Stimulated activated naive CD4-positive, alpha-beta T cell treated with Interleukin-2 at 50 U/mL for 16 hours (primary cell): Measurements from ENCODE around the gene CFAP58.

Experiments
- DNase-seq: peaks from one replicate; lab custom pipeline; 2025; lab: John Stamatoyannopoulos, UW

Gene CFAP58

GRCh38 chr10:104374591-104374990, 21.0 kb downstream of the CFAP58 start:
- DNase-seq, result no peak

GRCh38 chr10:104376784-104377300, 23.2 kb downstream of the CFAP58 start:
- DNase-seq, result no peak

GRCh38 chr10:104380336-104380735, 26.7 kb downstream of the CFAP58 start:
- no peak for DNase-seq

GRCh38 chr10:104387130-104387888, 33.7 kb downstream of the CFAP58 start:
- no peak for DNase-seq

- DNase-seq, result no peak
Observed at GRCh38 chr10:104388830-104389229, 35.2 kb downstream of the CFAP58 start.

GRCh38 chr10:104391150-104391968, 37.7 kb downstream of the CFAP58 start:
- DNase-seq, result no peak

- no peak for DNase-seq
Observed at GRCh38 chr10:104391969-104392296, 38.3 kb downstream of the CFAP58 start.

- no peak for DNase-seq
Observed at GRCh38 chr10:104393387-104393786, 39.8 kb downstream of the CFAP58 start.

GRCh38 chr10:104396581-104396980, 42.9 kb downstream of the CFAP58 start:
- no peak for DNase-seq

- DNase-seq, result no peak
Observed at GRCh38 chr10:104403636-104404035, 50.0 kb downstream of the CFAP58 start.

- DNase-seq, result no peak
Observed at GRCh38 chr10:104406715-104407650, 53.4 kb downstream of the CFAP58 start.

- no peak for DNase-seq
Observed at GRCh38 chr10:104413528-104413927, 59.9 kb downstream of the CFAP58 start.

GRCh38 chr10:104415526-104416165, 62.0 kb downstream of the CFAP58 start:
- DNase-seq, result no peak

- DNase-seq, result no peak
Observed at GRCh38 chr10:104416851-104417250, 63.2 kb downstream of the CFAP58 start.

GRCh38 chr10:104417637-104418292, 64.1 kb downstream of the CFAP58 start:
- no peak for DNase-seq

GRCh38 chr10:104424719-104425118, 71.1 kb downstream of the CFAP58 start:
- no peak for DNase-seq

GRCh38 chr10:104427989-104428388, 74.4 kb downstream of the CFAP58 start:
- DNase-seq, result no peak

- no peak for DNase-seq
Observed at GRCh38 chr10:104429846-104430245, 76.2 kb downstream of the CFAP58 start.

GRCh38 chr10:104430360-104430759, 76.7 kb downstream of the CFAP58 start:
- DNase-seq, result no peak

GRCh38 chr10:104433669-104434068, 80.0 kb downstream of the CFAP58 start:
- no peak for DNase-seq

- no peak for DNase-seq
Observed at GRCh38 chr10:104434601-104435000, 81.0 kb downstream of the CFAP58 start.
